ENCODE measurements around the gene TANGO6. TPM values are rescaled to one million over a fixed set of nuclear protein-coding genes. Genes with fewer than 3 reads are reported as not detected.

The TANGO6 gene
- total RNA-seq, 1 donor from 2014 or later = 9.3 TPM

- ATAC-seq = no peak
- intact Hi-C loops (cut with DNase I) = no loop called here
- DNase-seq (ENCODE audit: missing footprints) = no peak
Measured at GRCh38 chr16:69069504-69069903, 226.2 kb downstream of the TANGO6 start.

GRCh38 chr16:69071036-69071435 lies 227.7 kb downstream of the TANGO6 start:
- intact Hi-C loops (cut with DNase I) = no loop called here
- DNase-seq (ENCODE audit: missing footprints) (no peak), ATAC-seq (no peak)

GRCh38 chr16:69072640-69072974 lies 229.3 kb downstream of the TANGO6 start:
- intact Hi-C loops (cut with DNase I) = no loop called here
- ATAC-seq (no peak), DNase-seq (ENCODE audit: missing footprints) (no peak)

GRCh38 chr16:69073181-69073702 lies 229.9 kb downstream of the TANGO6 start:
- DNase-seq (ENCODE audit: missing footprints) = no peak
- intact Hi-C loops (cut with DNase I) = no loop called here
- no peak for ATAC-seq

- ATAC-seq = no peak
- DNase-seq (ENCODE audit: missing footprints) = no peak
- intact Hi-C loops (cut with DNase I) = no loop called here
Measured at GRCh38 chr16:69077251-69077650, 233.9 kb downstream of the TANGO6 start.

GRCh38 chr16:69078073-69078472 lies 234.7 kb downstream of the TANGO6 start:
- ATAC-seq = no peak
- DNase-seq (ENCODE audit: missing footprints) = no peak
- intact Hi-C loops (cut with DNase I) = no loop called here

- DNase-seq (ENCODE audit: missing footprints) (no peak), ATAC-seq (no peak)
- intact Hi-C loops (cut with DNase I) = no loop called here
Measured at GRCh38 chr16:69079697-69080096, 236.4 kb downstream of the TANGO6 start.

GRCh38 chr16:69083306-69083941 lies 240.1 kb downstream of the TANGO6 start:
- DNase-seq (ENCODE audit: missing footprints) (no peak), ATAC-seq (no peak)
- intact Hi-C loops (cut with DNase I) = no loop called here

GRCh38 chr16:69084289-69084688 lies 241.0 kb downstream of the TANGO6 start:
- DNase-seq (ENCODE audit: missing footprints) (no peak), ATAC-seq (no peak)
- intact Hi-C loops (cut with DNase I) = no loop called here

GRCh38 chr16:69085032-69085695 lies 241.8 kb downstream of the TANGO6 start:
- no peak for DNase-seq (ENCODE audit: missing footprints)
- no peak for ATAC-seq
- intact Hi-C loops (cut with DNase I) = no loop called here

GRCh38 chr16:69087161-69087581 lies 243.8 kb downstream of the TANGO6 start:
- intact Hi-C loops (cut with DNase I) = no loop called here
- DNase-seq (ENCODE audit: missing footprints) (no peak), ATAC-seq (no peak)

- intact Hi-C loops (cut with DNase I) = no loop called here
- no peak for DNase-seq (ENCODE audit: missing footprints)
Measured at GRCh38 chr16:69088684-69089083, 245.4 kb downstream of the TANGO6 start.

GRCh38 chr16:69089091-69089910 lies 246.0 kb downstream of the TANGO6 start:
- no peak for DNase-seq (ENCODE audit: missing footprints)

More at GRCh38 chr16:69088684-69089083, 245.4 kb downstream of the TANGO6 start:
- ATAC-seq = no peak

GRCh38 chr16:69093974-69094373 lies 250.6 kb downstream of the TANGO6 start:
- intact Hi-C loops (cut with DNase I) = no loop called here
- DNase-seq (ENCODE audit: missing footprints) = no peak
- no peak for ATAC-seq

More at GRCh38 chr16:69089091-69089910, 246.0 kb downstream of the TANGO6 start:
- intact Hi-C loops (cut with DNase I) = no loop called here
- no peak for ATAC-seq

GRCh38 chr16:69094501-69094900 lies 251.2 kb downstream of the TANGO6 start:
- no peak for DNase-seq (ENCODE audit: missing footprints)
- intact Hi-C loops (cut with DNase I) = no loop called here
- no peak for ATAC-seq

GRCh38 chr16:69095193-69095592 lies 251.9 kb downstream of the TANGO6 start:
- no peak for ATAC-seq
- DNase-seq (ENCODE audit: missing footprints) = no peak
- intact Hi-C loops (cut with DNase I) = no loop called here

GRCh38 chr16:69100071-69100691 lies 256.9 kb downstream of the TANGO6 start:
- intact Hi-C loops (cut with DNase I) = no loop called here
- DNase-seq (ENCODE audit: missing footprints) = no peak
- no peak for ATAC-seq

GRCh38 chr16:69105501-69106361 lies 262.4 kb downstream of the TANGO6 start, which contains the start of gene HAS3:
TSS of gene HAS3 (plus strand) at chr16:69105653. CDS start at chr16:69109396, 3,743 bp downstream.
- intact Hi-C loops (cut with DNase I) = loop anchor here (5.0 kb wide), 1 partner anchor 203 kb away; no protein-coding TSS in a partner anchor
- DNase-seq (ENCODE audit: missing footprints) = no peak

More at GRCh38 chr16:69105501-69106361, 262.4 kb downstream of the TANGO6 start, which contains the start of gene HAS3:
- ATAC-seq = peak; percentile 81
